ENCODE results near the gene TMC4.

GRCh38 chr19:54151362-54152035, 21.5 kb downstream of the TMC4 start:
- no peak for TF ChIP-seq CTCF (IDR thresholded peaks at IDR 0.05; ENCODE audit: low read depth, low read length, missing input control)
- TF ChIP-seq TAF1 (conservative IDR thresholded peaks at IDR 0.05): no peak
- no peak for TF ChIP-seq GABPA (IDR thresholded peaks at IDR 0.05 in 1 of 2, conservative IDR thresholded peaks at IDR 0.05 in 1 of 2)
- TF ChIP-seq EGR1 (IDR thresholded peaks at IDR 0.05; ENCODE audit: low read depth in 2 of 2): no peak
- TF ChIP-seq RAD21 (IDR thresholded peaks at IDR 0.05): no peak
- no peak for TF ChIP-seq FOXA1 (IDR thresholded peaks at IDR 0.05)
- TF ChIP-seq JUND (IDR thresholded peaks at IDR 0.05): no peak
- TF ChIP-seq FOXA2 (IDR thresholded peaks at IDR 0.05): no peak
- no peak for TF ChIP-seq MAX (IDR thresholded peaks at IDR 0.05)
